Lower leg skin (tissue), 4 donors: ENCODE data around the gene DAAM1. TPM values are rescaled to one million over a fixed set of nuclear protein-coding genes. Genes with fewer than 3 reads are reported as not detected.

Experiments used
- DNase-seq, 2 donors: peaks; one replicate each; pipeline ENCODE4 v3.0.0-alpha.2; 2019; ENCODE audit warnings: low spot score in 2 of 2
- H3K4me3 ChIP-seq: fragments of 200-600 bp; sonication (generic); 2 replicates; pipeline ENCODE4 v1.5.1; 2017; ENCODE audit warnings: mild to moderate bottlenecking, low read depth; ENCODE audit not compliant: poor library complexity, severe bottlenecking
- POLR2A ChIP-seq, 2 donors: fragments of 450-650 bp; IDR thresholded peaks; one replicate each; pipeline ENCODE4 v1.6.1; 2016 to 2017; ENCODE audit warnings: antibody characterized with exemption in 2 of 2, mild to moderate bottlenecking in 1 of 2, moderate library complexity in 1 of 2
- WGBS, 2 donors: methylation state at CpG; one replicate each; pipeline ENCODE4 v1.1.5; 2018; 5-methylcytosine and 5-hydroxymethylcytosine counted together
- intact Hi-C: fragments of 100-400 bp; cut with DNase I; formaldehyde crosslinking; loops from one replicate; pipeline ENCODE4 v1.15.0; 2023; ENCODE audit warnings: low total_unique reads
- total RNA-seq, 4 donors: library from RNA; depleted of rRNA; stranded (reverse); fragments of >200 nt; gene quantifications; one replicate each; pipeline ENCODE4 v1.1.0, GENCODE V29; 2016
- TF ChIP-seq, protein P1 (sequence below), 3 donors: fragments of 450-650 bp; IDR thresholded peaks; one replicate each; pipeline ENCODE4 v1.5.1; 2016; ENCODE audit warnings: antibody characterized with exemption in 3 of 3, mild to moderate bottlenecking in 3 of 3, moderate library complexity in 2 of 3

The DAAM1 gene
- total RNA-seq, 4 donors from 2014 or later, result 155 to 194 (median 183) TPM

DNA sequence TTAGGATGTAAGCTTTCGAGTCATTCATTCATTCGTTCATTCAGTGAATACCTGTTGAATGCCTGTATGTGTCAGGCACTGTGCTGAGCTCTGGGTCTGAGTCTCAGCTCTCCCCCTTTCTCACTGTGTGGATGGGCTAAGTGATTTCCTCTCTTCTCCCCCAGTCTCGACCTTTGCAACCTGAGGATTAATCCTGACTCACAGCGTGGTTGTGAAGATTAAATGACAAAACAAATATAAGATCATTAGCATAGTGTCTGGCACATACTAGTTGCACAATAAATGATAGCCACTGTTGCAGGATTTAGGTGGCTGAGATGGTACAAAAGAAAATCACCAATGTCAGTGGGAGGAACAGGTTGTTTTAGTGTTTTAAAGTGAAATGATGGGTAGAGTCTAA lies 140.0 kb downstream of the DAAM1 start:
- WGBS, 2 donors, result 87 to 88% methylated on average over 4 of the region's 4 CpGs
- intact Hi-C loops, result no loop called here
- TF ChIP-seq, protein P1, sequence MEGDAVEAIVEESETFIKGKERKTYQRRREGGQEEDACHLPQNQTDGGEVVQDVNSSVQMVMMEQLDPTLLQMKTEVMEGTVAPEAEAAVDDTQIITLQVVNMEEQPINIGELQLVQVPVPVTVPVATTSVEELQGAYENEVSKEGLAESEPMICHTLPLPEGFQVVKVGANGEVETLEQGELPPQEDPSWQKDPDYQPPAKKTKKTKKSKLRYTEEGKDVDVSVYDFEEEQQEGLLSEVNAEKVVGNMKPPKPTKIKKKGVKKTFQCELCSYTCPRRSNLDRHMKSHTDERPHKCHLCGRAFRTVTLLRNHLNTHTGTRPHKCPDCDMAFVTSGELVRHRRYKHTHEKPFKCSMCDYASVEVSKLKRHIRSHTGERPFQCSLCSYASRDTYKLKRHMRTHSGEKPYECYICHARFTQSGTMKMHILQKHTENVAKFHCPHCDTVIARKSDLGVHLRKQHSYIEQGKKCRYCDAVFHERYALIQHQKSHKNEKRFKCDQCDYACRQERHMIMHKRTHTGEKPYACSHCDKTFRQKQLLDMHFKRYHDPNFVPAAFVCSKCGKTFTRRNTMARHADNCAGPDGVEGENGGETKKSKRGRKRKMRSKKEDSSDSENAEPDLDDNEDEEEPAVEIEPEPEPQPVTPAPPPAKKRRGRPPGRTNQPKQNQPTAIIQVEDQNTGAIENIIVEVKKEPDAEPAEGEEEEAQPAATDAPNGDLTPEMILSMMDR (IDR thresholded peaks at IDR 0.05), result no peak
- TF ChIP-seq POLR2A (IDR thresholded peaks at IDR 0.05), result no peak
- H3K4me3 ChIP-seq, result no peak overlapping the region
- DNase-seq, result no peak

DNA sequence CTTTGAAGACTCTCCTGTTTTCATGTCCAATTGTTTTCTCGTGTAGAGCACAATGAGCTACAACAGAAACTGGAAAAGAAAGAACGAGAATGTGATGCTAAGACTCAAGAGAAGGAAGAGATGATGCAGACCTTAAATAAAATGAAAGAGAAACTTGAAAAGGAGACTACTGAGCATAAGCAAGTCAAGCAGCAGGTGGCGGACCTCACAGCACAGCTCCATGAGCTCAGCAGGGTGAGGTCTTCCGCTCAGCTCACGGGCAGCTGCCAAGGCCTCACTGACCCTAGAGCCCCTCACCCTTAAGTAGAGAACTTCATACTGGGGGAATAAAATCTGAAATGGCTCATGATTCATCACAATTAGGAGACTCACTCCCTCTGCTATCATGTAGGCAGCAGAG lies 142.0 kb downstream of the DAAM1 start:
- WGBS, 2 donors, result 95 to 98% methylated on average over 5 of the region's 5 CpGs
- intact Hi-C loops, result no loop called here
- H3K4me3 ChIP-seq, result no peak overlapping the region
- TF ChIP-seq POLR2A (IDR thresholded peaks at IDR 0.05), result no peak
- TF ChIP-seq, protein P1 (IDR thresholded peaks at IDR 0.05), result no peak
- no peak for DNase-seq

DNA sequence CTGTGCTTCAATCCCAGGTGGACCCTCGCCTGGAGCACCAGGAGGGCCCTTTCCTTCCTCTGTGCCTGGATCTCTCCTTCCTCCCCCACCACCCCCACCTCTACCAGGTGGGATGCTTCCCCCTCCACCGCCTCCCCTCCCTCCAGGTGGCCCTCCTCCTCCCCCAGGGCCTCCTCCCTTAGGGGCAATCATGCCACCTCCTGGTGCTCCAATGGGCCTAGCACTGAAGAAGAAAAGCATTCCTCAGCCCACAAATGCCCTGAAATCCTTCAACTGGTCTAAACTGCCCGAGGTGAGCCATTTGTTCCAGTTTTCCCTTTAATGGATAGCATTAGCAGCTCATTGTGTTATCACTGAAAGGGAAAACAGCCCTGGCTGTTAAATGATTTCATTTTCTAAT lies 142.8 kb downstream of the DAAM1 start:
- intact Hi-C loops, result no loop called here
- TF ChIP-seq, protein P1 (IDR thresholded peaks at IDR 0.05), result no peak
- TF ChIP-seq POLR2A (IDR thresholded peaks at IDR 0.05), result no peak
- no peak overlapping the region for H3K4me3 ChIP-seq
- DNase-seq, result no peak
- 75 to 95% methylated on average over 3 of the region's 3 CpGs for WGBS, 2 donors

DNA sequence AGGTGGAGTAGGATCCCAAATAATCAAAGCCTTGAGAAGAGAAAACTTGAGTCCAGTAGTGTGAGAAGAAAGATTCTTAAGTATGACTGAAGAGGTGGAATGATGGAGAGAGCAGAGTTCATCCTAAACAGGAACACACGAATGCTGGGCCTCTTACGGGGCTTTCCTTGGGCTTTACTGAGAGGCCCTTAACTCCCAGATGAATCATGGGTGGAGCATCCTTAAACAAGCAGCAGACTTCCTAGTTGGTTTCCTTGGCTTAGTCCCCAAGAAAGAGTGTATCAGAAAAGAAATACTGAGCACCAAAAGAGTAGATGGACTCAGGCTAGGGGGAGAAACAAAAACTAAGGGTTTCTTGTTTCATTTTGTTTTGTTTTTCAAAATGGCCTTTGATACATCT lies 144.3 kb downstream of the DAAM1 start:
- no peak overlapping the region for H3K4me3 ChIP-seq
- no peak for DNase-seq
- TF ChIP-seq, protein P1 (IDR thresholded peaks at IDR 0.05), result no peak
- no peak for TF ChIP-seq POLR2A (IDR thresholded peaks at IDR 0.05)
- 12 to 41% methylated on average over 2 of the region's 2 CpGs for WGBS, 2 donors
- intact Hi-C loops, result no loop called here

DNA sequence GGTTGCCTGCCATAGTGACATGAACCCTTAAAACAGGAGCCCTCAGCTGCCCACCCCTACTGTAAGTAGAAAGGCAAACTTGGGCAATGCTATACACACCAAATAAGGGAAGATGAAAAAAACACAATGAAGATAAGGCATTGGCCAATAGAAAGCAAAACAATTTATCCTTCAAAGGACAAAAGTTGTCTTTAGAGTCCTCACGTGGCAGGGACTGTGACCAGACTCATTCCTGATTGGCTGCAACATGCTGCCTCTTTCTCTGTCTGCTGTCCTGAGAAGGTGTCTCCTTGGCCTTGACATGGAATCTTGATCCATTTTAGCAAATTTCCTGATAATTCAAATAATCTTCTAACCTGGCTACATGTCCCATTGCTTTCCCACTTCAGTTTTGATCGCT lies 144.8 kb downstream of the DAAM1 start:
- intact Hi-C loops, result no loop called here
- no peak for DNase-seq
- TF ChIP-seq POLR2A (IDR thresholded peaks at IDR 0.05), result no peak
- TF ChIP-seq, protein P1 (IDR thresholded peaks at IDR 0.05), result no peak
- 33 to 36% methylated on average over 2 of the region's 2 CpGs for WGBS, 2 donors
- no peak overlapping the region for H3K4me3 ChIP-seq

DNA sequence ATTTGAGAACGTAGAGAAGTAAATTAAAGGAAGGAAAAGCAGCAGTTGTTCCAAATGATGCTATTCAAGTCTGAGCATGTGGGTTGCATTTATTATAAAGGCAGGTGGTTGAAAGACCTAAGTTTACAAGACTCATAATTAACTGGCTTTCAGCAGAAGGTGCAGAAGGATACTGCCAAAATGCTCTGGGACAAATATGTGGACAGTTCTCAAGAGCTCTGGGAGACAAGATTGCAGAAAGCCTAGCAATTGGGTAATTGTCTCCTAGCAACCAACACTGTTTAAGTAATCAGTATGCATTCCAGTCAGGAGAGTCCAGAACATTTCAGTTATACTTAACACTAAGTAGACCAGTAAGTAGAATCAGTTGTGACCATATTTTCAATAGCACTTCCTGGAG lies 145.2 kb downstream of the DAAM1 start:
- intact Hi-C loops, result no loop called here
- no peak overlapping the region for H3K4me3 ChIP-seq
- 13 to 21% methylated on average over 1 of the region's 1 CpG for WGBS, 2 donors
- peak in 1 of 2 donors; percentile 65 for DNase-seq
- TF ChIP-seq, protein P1 (IDR thresholded peaks at IDR 0.05), result no peak
- no peak for TF ChIP-seq POLR2A (IDR thresholded peaks at IDR 0.05)
